B cell (primary cell): ENCODE measurements around the gene AGAP1.

Experiments used
- CTCF ChIP-seq: fragments of 200-600 bp; IDR thresholded peaks from one replicate; pipeline ENCODE4 v1.8.0; 2022; ENCODE audit warnings: antibody characterized with exemption, mild to moderate bottlenecking
- EZH2 ChIP-seq: IDR thresholded peaks from 2 replicates; pipeline ENCODE4 v1.6.1; 2012; ENCODE audit warnings: borderline replicate concordance, low read depth, mild to moderate bottlenecking, moderate library complexity, low read length; ENCODE audit not compliant: insufficient read depth, poor library complexity, severe bottlenecking

GRCh38 chr2:236179236-236180075, 685.6 kb downstream of the AGAP1 start:
- TF ChIP-seq CTCF = no peak
- no peak for TF ChIP-seq EZH2
